ENCODE results near the gene FNDC3A.

The FNDC3A gene

DNA sequence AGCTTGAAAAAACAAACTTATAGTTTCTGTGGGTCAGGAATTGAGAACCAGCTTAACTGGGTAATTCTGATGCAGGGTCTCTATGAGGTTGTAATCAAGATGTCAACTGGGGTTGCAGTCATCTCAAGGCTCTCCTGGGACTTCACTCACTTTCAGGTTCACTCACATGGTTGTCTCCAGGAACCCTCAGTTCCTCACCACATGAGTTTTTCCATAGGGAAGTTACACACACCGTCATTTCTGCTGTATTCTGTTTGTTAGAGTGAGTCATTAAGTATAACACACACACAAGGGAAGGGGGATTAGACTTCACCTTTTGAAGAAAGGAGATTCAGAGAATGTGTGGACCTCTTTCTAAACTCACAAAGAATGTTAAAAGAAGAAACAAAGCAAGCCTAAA is 209.6 kb downstream of the FNDC3A start:
- no peak for TF ChIP-seq NFIC (IDR thresholded peaks at IDR 0.05)
- no peak for TF ChIP-seq TAF1 (IDR thresholded peaks at IDR 0.05; ENCODE audit: low read depth)
- TF ChIP-seq FOXM1 (IDR thresholded peaks at IDR 0.05; ENCODE audit: borderline replicate concordance, low read depth), result no peak
- TF ChIP-seq, protein P1, sequence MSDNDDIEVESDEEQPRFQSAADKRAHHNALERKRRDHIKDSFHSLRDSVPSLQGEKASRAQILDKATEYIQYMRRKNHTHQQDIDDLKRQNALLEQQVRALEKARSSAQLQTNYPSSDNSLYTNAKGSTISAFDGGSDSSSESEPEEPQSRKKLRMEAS (IDR thresholded peaks at IDR 0.05), result no peak
- TF ChIP-seq EP300 (IDR thresholded peaks at IDR 0.05; ENCODE audit: borderline replicate concordance), result no peak
- TF ChIP-seq EGR1 (IDR thresholded peaks at IDR 0.05), result no peak
- TF ChIP-seq ZBTB7A (IDR thresholded peaks at IDR 0.05; ENCODE audit: low read depth), result no peak
- TF ChIP-seq, protein P2, sequence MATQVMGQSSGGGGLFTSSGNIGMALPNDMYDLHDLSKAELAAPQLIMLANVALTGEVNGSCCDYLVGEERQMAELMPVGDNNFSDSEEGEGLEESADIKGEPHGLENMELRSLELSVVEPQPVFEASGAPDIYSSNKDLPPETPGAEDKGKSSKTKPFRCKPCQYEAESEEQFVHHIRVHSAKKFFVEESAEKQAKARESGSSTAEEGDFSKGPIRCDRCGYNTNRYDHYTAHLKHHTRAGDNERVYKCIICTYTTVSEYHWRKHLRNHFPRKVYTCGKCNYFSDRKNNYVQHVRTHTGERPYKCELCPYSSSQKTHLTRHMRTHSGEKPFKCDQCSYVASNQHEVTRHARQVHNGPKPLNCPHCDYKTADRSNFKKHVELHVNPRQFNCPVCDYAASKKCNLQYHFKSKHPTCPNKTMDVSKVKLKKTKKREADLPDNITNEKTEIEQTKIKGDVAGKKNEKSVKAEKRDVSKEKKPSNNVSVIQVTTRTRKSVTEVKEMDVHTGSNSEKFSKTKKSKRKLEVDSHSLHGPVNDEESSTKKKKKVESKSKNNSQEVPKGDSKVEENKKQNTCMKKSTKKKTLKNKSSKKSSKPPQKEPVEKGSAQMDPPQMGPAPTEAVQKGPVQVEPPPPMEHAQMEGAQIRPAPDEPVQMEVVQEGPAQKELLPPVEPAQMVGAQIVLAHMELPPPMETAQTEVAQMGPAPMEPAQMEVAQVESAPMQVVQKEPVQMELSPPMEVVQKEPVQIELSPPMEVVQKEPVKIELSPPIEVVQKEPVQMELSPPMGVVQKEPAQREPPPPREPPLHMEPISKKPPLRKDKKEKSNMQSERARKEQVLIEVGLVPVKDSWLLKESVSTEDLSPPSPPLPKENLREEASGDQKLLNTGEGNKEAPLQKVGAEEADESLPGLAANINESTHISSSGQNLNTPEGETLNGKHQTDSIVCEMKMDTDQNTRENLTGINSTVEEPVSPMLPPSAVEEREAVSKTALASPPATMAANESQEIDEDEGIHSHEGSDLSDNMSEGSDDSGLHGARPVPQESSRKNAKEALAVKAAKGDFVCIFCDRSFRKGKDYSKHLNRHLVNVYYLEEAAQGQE (IDR thresholded peaks at IDR 0.05; ENCODE audit: low read depth), result no peak
- no peak for TF ChIP-seq TCF12 (IDR thresholded peaks at IDR 0.05; ENCODE audit: low read depth)
- TF ChIP-seq YY1 (IDR thresholded peaks at IDR 0.05; ENCODE audit: low read depth), result no peak
- TF ChIP-seq RAD21 (IDR thresholded peaks at IDR 0.05; ENCODE audit: low read depth), result no peak
- no peak for TF ChIP-seq USF1 (IDR thresholded peaks at IDR 0.05)
- no peak for TF ChIP-seq CEBPB (IDR thresholded peaks at IDR 0.05)
- TF ChIP-seq TEAD4 (IDR thresholded peaks at IDR 0.05), result no peak
- TF ChIP-seq CREB1 (IDR thresholded peaks at IDR 0.05; ENCODE audit: low read depth), result no peak

DNA sequence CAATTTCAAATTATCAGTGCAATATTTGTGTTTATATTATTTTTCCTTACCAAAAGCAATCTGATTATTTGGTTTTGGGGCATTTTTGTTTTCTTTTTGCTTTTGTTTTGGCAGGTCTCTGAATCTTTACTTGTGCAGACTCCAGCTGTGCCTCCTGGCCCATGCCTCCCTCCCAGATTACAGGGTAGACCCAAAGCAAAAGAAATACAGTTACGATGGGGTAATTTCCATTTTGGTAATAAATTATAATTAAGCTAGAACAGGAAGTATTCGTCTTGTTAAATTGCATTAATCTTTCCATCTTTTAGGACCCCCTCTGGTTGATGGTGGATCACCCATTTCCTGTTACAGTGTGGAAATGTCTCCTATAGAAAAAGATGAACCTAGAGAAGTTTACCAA is 215.2 kb downstream of the FNDC3A start:
- TF ChIP-seq, protein P2 (IDR thresholded peaks at IDR 0.05; ENCODE audit: low read depth), result no peak
- TF ChIP-seq CEBPB (IDR thresholded peaks at IDR 0.05), result no peak
- TF ChIP-seq CREB1 (IDR thresholded peaks at IDR 0.05; ENCODE audit: low read depth), result no peak

DNA sequence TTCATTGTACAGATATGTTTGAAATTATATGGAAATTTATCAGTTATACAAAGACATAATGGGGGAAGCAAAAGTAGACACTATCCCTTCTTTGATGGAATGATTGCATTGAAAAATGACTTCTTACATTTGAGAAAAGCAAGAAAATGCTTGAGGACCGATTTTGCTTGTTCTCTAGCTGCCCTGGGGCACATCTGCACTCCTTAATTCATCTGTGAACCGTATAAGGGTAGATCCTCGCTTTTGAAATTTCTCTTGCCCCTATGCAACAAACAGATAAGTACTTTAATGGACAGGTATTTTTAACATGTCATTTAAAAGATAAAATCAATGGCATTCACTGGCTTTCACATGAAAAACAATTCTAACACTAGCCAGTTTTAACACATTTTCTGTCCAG is 230.9 kb downstream of the FNDC3A start:
- no peak for TF ChIP-seq CREB1 (IDR thresholded peaks at IDR 0.05; ENCODE audit: low read depth)
- no peak for TF ChIP-seq RAD21 (IDR thresholded peaks at IDR 0.05; ENCODE audit: low read depth)
- no peak for TF ChIP-seq EGR1 (IDR thresholded peaks at IDR 0.05)
- TF ChIP-seq FOXM1 (IDR thresholded peaks at IDR 0.05; ENCODE audit: borderline replicate concordance, low read depth), result no peak
- no peak for TF ChIP-seq YY1 (IDR thresholded peaks at IDR 0.05; ENCODE audit: low read depth)
- no peak for TF ChIP-seq ZBTB7A (IDR thresholded peaks at IDR 0.05; ENCODE audit: low read depth)
- TF ChIP-seq TCF12 (IDR thresholded peaks at IDR 0.05; ENCODE audit: low read depth), result no peak
- TF ChIP-seq, protein P2 (IDR thresholded peaks at IDR 0.05; ENCODE audit: low read depth), result no peak
- TF ChIP-seq NFIC (IDR thresholded peaks at IDR 0.05), result no peak
- TF ChIP-seq TAF1 (IDR thresholded peaks at IDR 0.05; ENCODE audit: low read depth), result no peak
- no peak for TF ChIP-seq CEBPB (IDR thresholded peaks at IDR 0.05)
- TF ChIP-seq, protein P1 (IDR thresholded peaks at IDR 0.05), result no peak
- no peak for TF ChIP-seq EP300 (IDR thresholded peaks at IDR 0.05; ENCODE audit: borderline replicate concordance)

- TF ChIP-seq TCF12 (IDR thresholded peaks at IDR 0.05; ENCODE audit: low read depth), result no peak
- TF ChIP-seq ZBTB7A (IDR thresholded peaks at IDR 0.05; ENCODE audit: low read depth), result no peak
- TF ChIP-seq, protein P2 (IDR thresholded peaks at IDR 0.05; ENCODE audit: low read depth), result no peak
- no peak for TF ChIP-seq EP300 (IDR thresholded peaks at IDR 0.05; ENCODE audit: borderline replicate concordance)
- TF ChIP-seq TEAD4 (IDR thresholded peaks at IDR 0.05), result no peak
- TF ChIP-seq FOXM1 (IDR thresholded peaks at IDR 0.05; ENCODE audit: borderline replicate concordance, low read depth), result no peak
- TF ChIP-seq CEBPB (IDR thresholded peaks at IDR 0.05), result no peak
- TF ChIP-seq EGR1 (IDR thresholded peaks at IDR 0.05), result no peak
- TF ChIP-seq YY1 (IDR thresholded peaks at IDR 0.05; ENCODE audit: low read depth), result no peak
Measured at GRCh38 chr13:49208619-49209018, 232.9 kb downstream of the FNDC3A start.
